ENCODE results near the gene JAM3.
"Not testable (repeated sequence)": the region's sequence is repeated elsewhere in the genome, so short reads cannot be mapped to it uniquely, and the experiment has no call there.

JAM3 gene

GRCh38 chr11:134100171-134100570, 31.3 kb downstream of the JAM3 start:
- no peak for FAIRE-seq

GRCh38 chr11:134101282-134101681, 32.4 kb downstream of the JAM3 start:
- DNase-seq (ENCODE audit: low spot score) (no peak), FAIRE-seq (no peak)

More at GRCh38 chr11:134100171-134100570, 31.3 kb downstream of the JAM3 start:
- no peak for DNase-seq (ENCODE audit: low spot score)

- DNase-seq (ENCODE audit: low spot score), result no peak
- no peak for FAIRE-seq
Observed at GRCh38 chr11:134110252-134110815, 41.5 kb downstream of the JAM3 start.

GRCh38 chr11:134113787-134114186, 44.9 kb downstream of the JAM3 start:
- FAIRE-seq, result not testable (repeated sequence)

GRCh38 chr11:134116210-134116609, 47.3 kb downstream of the JAM3 start:
- FAIRE-seq (no peak), DNase-seq (ENCODE audit: low spot score) (no peak)

More at GRCh38 chr11:134113787-134114186, 44.9 kb downstream of the JAM3 start:
- DNase-seq (ENCODE audit: low spot score), result not testable (repeated sequence)

GRCh38 chr11:134118006-134118405, 49.1 kb downstream of the JAM3 start:
- FAIRE-seq (no peak), DNase-seq (ENCODE audit: low spot score) (no peak)

GRCh38 chr11:134119094-134119493, 50.2 kb downstream of the JAM3 start:
- no peak for FAIRE-seq
- DNase-seq (ENCODE audit: low spot score), result no peak

GRCh38 chr11:134120143-134120850, 51.4 kb downstream of the JAM3 start:
- no peak for DNase-seq (ENCODE audit: low spot score)
- FAIRE-seq, result no peak

- no peak for DNase-seq (ENCODE audit: low spot score)
- no peak for FAIRE-seq
Observed at GRCh38 chr11:134120921-134121526, 52.2 kb downstream of the JAM3 start.

- FAIRE-seq, result no peak
- DNase-seq (ENCODE audit: low spot score), result no peak
Observed at GRCh38 chr11:134124660-134125451, 56.0 kb downstream of the JAM3 start.

GRCh38 chr11:134125507-134125906, 56.6 kb downstream of the JAM3 start:
- no peak for FAIRE-seq

GRCh38 chr11:134126217-134126822, 57.4 kb downstream of the JAM3 start:
- FAIRE-seq (no peak), DNase-seq (ENCODE audit: low spot score) (no peak)

More at GRCh38 chr11:134125507-134125906, 56.6 kb downstream of the JAM3 start:
- DNase-seq (ENCODE audit: low spot score), result no peak

GRCh38 chr11:134131628-134132244, 62.9 kb downstream of the JAM3 start:
- DNase-seq (ENCODE audit: low spot score) (no peak), FAIRE-seq (no peak)

GRCh38 chr11:134132808-134133207, 63.9 kb downstream of the JAM3 start:
- FAIRE-seq (no peak), DNase-seq (ENCODE audit: low spot score) (no peak)

- FAIRE-seq (no peak), DNase-seq (ENCODE audit: low spot score) (no peak)
Observed at GRCh38 chr11:134134167-134134566, 65.3 kb downstream of the JAM3 start.

GRCh38 chr11:134138376-134138775, 69.5 kb downstream of the JAM3 start:
- no peak for DNase-seq (ENCODE audit: low spot score)
- FAIRE-seq, result no peak

- FAIRE-seq (no peak), DNase-seq (ENCODE audit: low spot score) (no peak)
Observed at GRCh38 chr11:134139303-134139872, 70.5 kb downstream of the JAM3 start.

GRCh38 chr11:134139873-134140331, 71.0 kb downstream of the JAM3 start:
- peak; percentile 25 for DNase-seq (ENCODE audit: low spot score)
- no peak for FAIRE-seq

GRCh38 chr11:134140961-134141490, 72.2 kb downstream of the JAM3 start:
- no peak for DNase-seq (ENCODE audit: low spot score)
- FAIRE-seq, result no peak

- FAIRE-seq (no peak), DNase-seq (ENCODE audit: low spot score) (no peak)
Observed at GRCh38 chr11:134142536-134142935, 73.7 kb downstream of the JAM3 start.

Measured in RCC 7860 (cell line).